22Rv1 (cell line): ENCODE data around the gene HMOX1.
"Not testable (repeated sequence)": the region's sequence is repeated elsewhere in the genome, so short reads cannot be mapped to it uniquely, and the experiment has no call there.

Experiments used
- H3K27ac ChIP-seq: fragments of 450-650 bp; 2 replicates; pipeline ENCODE4 v1.5.1; 2017
- ZFX ChIP-seq: fragments of 450-650 bp; IDR thresholded peaks from 2 replicates; pipeline ENCODE4 v1.6.1; 2017; ENCODE audit warnings: antibody characterized with exemption, borderline replicate concordance
- TF ChIP-seq, protein P1 (sequence below): fragments of 450-650 bp; IDR thresholded peaks from 2 replicates; pipeline ENCODE4 v1.5.1; 2017; ENCODE audit warnings: mild to moderate bottlenecking

Gene HMOX1

GRCh38 chr22:35363566-35364086 is 17.3 kb upstream of the HMOX1 start:
- no peak overlapping the region for H3K27ac ChIP-seq
- TF ChIP-seq, protein P1, sequence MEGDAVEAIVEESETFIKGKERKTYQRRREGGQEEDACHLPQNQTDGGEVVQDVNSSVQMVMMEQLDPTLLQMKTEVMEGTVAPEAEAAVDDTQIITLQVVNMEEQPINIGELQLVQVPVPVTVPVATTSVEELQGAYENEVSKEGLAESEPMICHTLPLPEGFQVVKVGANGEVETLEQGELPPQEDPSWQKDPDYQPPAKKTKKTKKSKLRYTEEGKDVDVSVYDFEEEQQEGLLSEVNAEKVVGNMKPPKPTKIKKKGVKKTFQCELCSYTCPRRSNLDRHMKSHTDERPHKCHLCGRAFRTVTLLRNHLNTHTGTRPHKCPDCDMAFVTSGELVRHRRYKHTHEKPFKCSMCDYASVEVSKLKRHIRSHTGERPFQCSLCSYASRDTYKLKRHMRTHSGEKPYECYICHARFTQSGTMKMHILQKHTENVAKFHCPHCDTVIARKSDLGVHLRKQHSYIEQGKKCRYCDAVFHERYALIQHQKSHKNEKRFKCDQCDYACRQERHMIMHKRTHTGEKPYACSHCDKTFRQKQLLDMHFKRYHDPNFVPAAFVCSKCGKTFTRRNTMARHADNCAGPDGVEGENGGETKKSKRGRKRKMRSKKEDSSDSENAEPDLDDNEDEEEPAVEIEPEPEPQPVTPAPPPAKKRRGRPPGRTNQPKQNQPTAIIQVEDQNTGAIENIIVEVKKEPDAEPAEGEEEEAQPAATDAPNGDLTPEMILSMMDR: no peak
- no peak for TF ChIP-seq ZFX

DNA sequence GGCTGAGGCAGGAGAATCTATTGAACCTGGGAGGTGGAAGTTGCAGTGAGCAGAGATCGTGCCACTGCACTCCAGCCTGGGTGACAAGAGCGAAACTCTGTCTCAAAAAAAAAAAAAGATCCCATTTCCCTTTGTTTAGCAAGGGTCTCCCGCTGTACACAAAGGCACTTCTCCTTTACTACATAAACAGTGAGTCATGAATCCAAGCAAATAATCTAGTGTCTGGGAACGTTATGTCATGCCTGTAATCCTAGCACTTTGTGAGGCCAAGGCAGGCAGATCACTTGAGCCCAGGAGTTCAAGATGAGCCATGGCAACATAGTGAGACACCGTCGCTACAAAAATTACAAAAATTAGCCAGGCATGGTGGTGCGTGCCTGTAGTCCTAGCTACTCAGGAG is 16.7 kb upstream of the HMOX1 start:
- H3K27ac ChIP-seq: not testable (repeated sequence)

- peak overlapping the region; percentile 53; the same call in 1 of the 2 replicates for H3K27ac ChIP-seq
- TF ChIP-seq ZFX: no peak
- TF ChIP-seq, protein P1: no peak; the same call in 1 of the 2 replicates
Measured at GRCh38 chr22:35367331-35367886, 13.5 kb upstream of the HMOX1 start.

GRCh38 chr22:35368386-35368785 is 12.5 kb upstream of the HMOX1 start:
- no peak overlapping the region for H3K27ac ChIP-seq
- TF ChIP-seq, protein P1: no peak
- TF ChIP-seq ZFX: no peak

GRCh38 chr22:35369996-35370395 is 10.9 kb upstream of the HMOX1 start:
- TF ChIP-seq, protein P1: no peak
- TF ChIP-seq ZFX: no peak
- peak overlapping the region; percentile 29; the same call in 1 of the 2 replicates for H3K27ac ChIP-seq

DNA sequence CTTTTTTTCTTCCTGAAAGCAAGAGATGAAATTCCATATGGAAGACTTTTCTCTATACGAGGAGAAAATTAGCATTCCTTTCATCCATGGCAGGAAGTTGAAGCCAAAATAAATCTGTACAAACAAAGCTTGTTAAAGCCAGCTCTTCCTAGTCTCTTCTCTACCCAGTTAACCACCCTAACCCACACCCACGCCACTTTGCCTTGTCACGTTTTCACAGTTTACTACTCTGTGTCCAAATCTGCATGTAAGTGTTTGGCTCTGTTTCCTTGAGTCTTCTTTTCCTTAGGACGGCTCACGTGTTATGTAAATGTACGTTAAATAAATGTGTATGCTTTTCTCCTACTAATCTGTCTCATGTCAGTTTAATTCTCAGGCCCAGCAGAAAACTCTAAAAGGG is 7.1 kb upstream of the HMOX1 start:
- H3K27ac ChIP-seq: no peak overlapping the region
- no peak for TF ChIP-seq ZFX
- TF ChIP-seq, protein P1: no peak

GRCh38 chr22:35375031-35375430 is 5.9 kb upstream of the HMOX1 start:
- TF ChIP-seq, protein P1: no peak
- TF ChIP-seq ZFX: no peak
- H3K27ac ChIP-seq: no peak overlapping the region

GRCh38 chr22:35375526-35375925 is 5.4 kb upstream of the HMOX1 start:
- H3K27ac ChIP-seq: no peak overlapping the region
- no peak for TF ChIP-seq ZFX
- TF ChIP-seq, protein P1: no peak
